Measurements from ENCODE around the gene GABBR2. TPM values are rescaled to one million over a fixed set of nuclear protein-coding genes. Genes with fewer than 3 reads are reported as not detected.
"Not testable (repeated sequence)": the region's sequence is repeated elsewhere in the genome, so short reads cannot be mapped to it uniquely, and the experiment has no call there.

GABBR2 gene
- total RNA-seq, 2 donors from 2014 or later: not detected

- intact Hi-C loops (cut with DNase I, micrococcal nuclease): no loop called here
- DNase-seq (no peak), ATAC-seq (no peak)
These were observed 16.8 kb downstream of the GABBR2 start for GRCh38 chr9:98691890-98692289.

GRCh38 chr9:98690686-98691085, 18.0 kb downstream of the GABBR2 start:
- no peak for ATAC-seq
- intact Hi-C loops (cut with DNase I, micrococcal nuclease): no loop called here

GRCh38 chr9:98688710-98689495, 19.8 kb downstream of the GABBR2 start:
- ATAC-seq (no peak), DNase-seq (no peak)
- intact Hi-C loops (cut with DNase I, micrococcal nuclease): no loop called here

More at GRCh38 chr9:98690686-98691085, 18.0 kb downstream of the GABBR2 start:
- no peak for DNase-seq

GRCh38 chr9:98687911-98688310, 20.8 kb downstream of the GABBR2 start:
- ATAC-seq (no peak), DNase-seq (no peak)
- intact Hi-C loops (cut with DNase I, micrococcal nuclease): no loop called here

GRCh38 chr9:98686961-98687855, 21.5 kb downstream of the GABBR2 start:
- no peak for DNase-seq
- intact Hi-C loops (cut with DNase I, micrococcal nuclease): no loop called here
- no peak for ATAC-seq

- DNase-seq; intact Hi-C loops (cut with DNase I, micrococcal nuclease); ATAC-seq: not testable (repeated sequence)
These were observed 23.9 kb downstream of the GABBR2 start for GRCh38 chr9:98684816-98685215.

GRCh38 chr9:98678244-98678842, 30.4 kb downstream of the GABBR2 start:
- DNase-seq: peak in 1 of 2 donors; percentile 9
- intact Hi-C loops (cut with DNase I, micrococcal nuclease): no loop called here
- no peak for ATAC-seq

- no peak for ATAC-seq
- intact Hi-C loops (cut with DNase I, micrococcal nuclease): no loop called here
- no peak for DNase-seq
These were observed 35.1 kb downstream of the GABBR2 start for GRCh38 chr9:98673681-98674080.

- ATAC-seq (no peak), DNase-seq (no peak)
- intact Hi-C loops (cut with DNase I, micrococcal nuclease): no loop called here
These were observed 41.6 kb downstream of the GABBR2 start for GRCh38 chr9:98667005-98667640.

GRCh38 chr9:98665501-98665900, 43.2 kb downstream of the GABBR2 start:
- ATAC-seq: no peak
- DNase-seq: no peak
- intact Hi-C loops (cut with DNase I, micrococcal nuclease): no loop called here

- intact Hi-C loops (cut with DNase I, micrococcal nuclease): no loop called here
- DNase-seq: no peak
- ATAC-seq: no peak
These were observed 48.2 kb downstream of the GABBR2 start for GRCh38 chr9:98660541-98660940.

- ATAC-seq (no peak), DNase-seq (no peak)
- intact Hi-C loops (cut with DNase I, micrococcal nuclease): no loop called here
These were observed 49.8 kb downstream of the GABBR2 start for GRCh38 chr9:98658951-98659351.

GRCh38 chr9:98657897-98658296, 50.8 kb downstream of the GABBR2 start:
- ATAC-seq (no peak), DNase-seq (no peak)
- intact Hi-C loops (cut with DNase I, micrococcal nuclease): no loop called here

- intact Hi-C loops (cut with DNase I, micrococcal nuclease): no loop called here
- no peak for DNase-seq
- no peak for ATAC-seq
These were observed 52.2 kb downstream of the GABBR2 start for GRCh38 chr9:98656511-98656910.

GRCh38 chr9:98655428-98655827, 53.3 kb downstream of the GABBR2 start:
- ATAC-seq; intact Hi-C loops (cut with DNase I, micrococcal nuclease); DNase-seq: not testable (repeated sequence)

- ATAC-seq (no peak), DNase-seq (no peak)
- intact Hi-C loops (cut with DNase I, micrococcal nuclease): no loop called here
These were observed 54.5 kb downstream of the GABBR2 start for GRCh38 chr9:98654247-98654646.

- ATAC-seq (no peak), DNase-seq (no peak)
These were observed 56.0 kb downstream of the GABBR2 start for GRCh38 chr9:98652741-98653140.

GRCh38 chr9:98652302-98652701, 56.4 kb downstream of the GABBR2 start:
- no peak for ATAC-seq
- no peak for DNase-seq
- intact Hi-C loops (cut with DNase I, micrococcal nuclease): no loop called here

More at GRCh38 chr9:98652741-98653140, 56.0 kb downstream of the GABBR2 start:
- intact Hi-C loops (cut with DNase I, micrococcal nuclease): no loop called here

GRCh38 chr9:98647236-98647635, 61.5 kb downstream of the GABBR2 start:
- intact Hi-C loops (cut with DNase I, micrococcal nuclease): no loop called here
- ATAC-seq: no peak
- no peak for DNase-seq

Data from left colon (tissue), 2 donors.